ENCODE results near the gene ARHGAP18. TPM values are rescaled to one million over a fixed set of nuclear protein-coding genes. Genes with fewer than 3 reads are reported as not detected.

ARHGAP18 gene
- total RNA-seq, 1 donor from 2014 or later = 24.4 TPM

GRCh38 chr6:129621252-129621651 lies 88.7 kb downstream of the ARHGAP18 start:
- no peak for DNase-seq (ENCODE audit: low spot score)

- no peak for DNase-seq (ENCODE audit: low spot score)
Measured at GRCh38 chr6:129620234-129620610, 89.8 kb downstream of the ARHGAP18 start.

- no peak for DNase-seq (ENCODE audit: low spot score)
Measured at GRCh38 chr6:129619579-129620233, 90.3 kb downstream of the ARHGAP18 start.

GRCh38 chr6:129617986-129618385 lies 92.0 kb downstream of the ARHGAP18 start:
- DNase-seq (ENCODE audit: low spot score) = no peak

GRCh38 chr6:129615496-129615895 lies 94.5 kb downstream of the ARHGAP18 start:
- no peak for DNase-seq (ENCODE audit: low spot score)

- DNase-seq (ENCODE audit: low spot score) = no peak
Measured at GRCh38 chr6:129615020-129615419, 95.0 kb downstream of the ARHGAP18 start.

- no peak for DNase-seq (ENCODE audit: low spot score)
Measured at GRCh38 chr6:129614464-129614863, 95.5 kb downstream of the ARHGAP18 start.

- no peak for DNase-seq (ENCODE audit: low spot score)
Measured at GRCh38 chr6:129612440-129612839, 97.5 kb downstream of the ARHGAP18 start.

GRCh38 chr6:129609635-129610034 lies 100.3 kb downstream of the ARHGAP18 start:
- DNase-seq (ENCODE audit: low spot score) = no peak

GRCh38 chr6:129608886-129609537 lies 101.0 kb downstream of the ARHGAP18 start:
- DNase-seq (ENCODE audit: low spot score) = no peak

GRCh38 chr6:129607581-129608186 lies 102.3 kb downstream of the ARHGAP18 start:
- no peak for DNase-seq (ENCODE audit: low spot score)

- DNase-seq (ENCODE audit: low spot score) = no peak
Measured at GRCh38 chr6:129606664-129607063, 103.3 kb downstream of the ARHGAP18 start.

GRCh38 chr6:129605967-129606366 lies 104.0 kb downstream of the ARHGAP18 start:
- no peak for DNase-seq (ENCODE audit: low spot score)

- DNase-seq (ENCODE audit: low spot score) = no peak
Measured at GRCh38 chr6:129605095-129605494, 104.9 kb downstream of the ARHGAP18 start.

GRCh38 chr6:129604321-129604720 lies 105.7 kb downstream of the ARHGAP18 start:
- DNase-seq (ENCODE audit: low spot score) = no peak

- no peak for DNase-seq (ENCODE audit: low spot score)
Measured at GRCh38 chr6:129603741-129604140, 106.2 kb downstream of the ARHGAP18 start.

GRCh38 chr6:129601323-129601722 lies 108.7 kb downstream of the ARHGAP18 start:
- DNase-seq (ENCODE audit: low spot score) = no peak

- DNase-seq (ENCODE audit: low spot score) = no peak
Measured at GRCh38 chr6:129599467-129599866, 110.5 kb downstream of the ARHGAP18 start.

GRCh38 chr6:129598244-129599187 lies 111.5 kb downstream of the ARHGAP18 start:
- no peak for DNase-seq (ENCODE audit: low spot score)

GRCh38 chr6:129597023-129597713 lies 112.8 kb downstream of the ARHGAP18 start:
- no peak for DNase-seq (ENCODE audit: low spot score)

GRCh38 chr6:129596522-129596921 lies 113.5 kb downstream of the ARHGAP18 start:
- DNase-seq (ENCODE audit: low spot score) = no peak

Measured in mesenteric fat pad (tissue), 1 donor.